Medulla oblongata (tissue), 1 donor: ENCODE measurements around the gene CLIC5.
A peak's percentile ranks its signal among the peaks of the same experiment; 100 is the strongest.
"Not testable (repeated sequence)": the region's sequence is repeated elsewhere in the genome, so short reads cannot be mapped to it uniquely, and the experiment has no call there.

ENCODE experiments used
- DNase-seq: peaks from one replicate; pipeline ENCODE4 v3.0.0-alpha.2; 2015; ENCODE audit errors: extremely low spot score

Gene CLIC5

DNA sequence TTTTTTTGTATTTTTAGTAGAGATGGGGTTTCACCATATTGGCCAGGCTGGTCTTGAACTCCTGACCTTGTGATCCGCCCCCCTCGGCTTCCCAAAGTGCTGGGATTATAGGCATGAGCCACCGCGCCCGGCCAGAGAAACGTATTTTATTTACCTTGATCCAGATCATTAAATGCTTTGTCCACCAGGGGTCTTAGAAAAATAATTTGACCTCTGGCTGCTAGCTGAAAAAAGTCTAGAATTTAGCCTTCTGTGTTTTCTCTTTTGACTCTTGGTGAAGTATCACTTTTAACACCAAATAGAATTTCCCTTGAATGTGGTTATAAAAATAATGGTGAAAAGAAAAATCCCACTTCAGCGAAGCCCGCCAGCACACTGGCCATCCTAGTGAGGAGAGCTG, 89.2 kb downstream of the CLIC5 start:
- DNase-seq, result not testable (repeated sequence)

- DNase-seq, result no peak
Observed at GRCh38 chr6:45924763-45925342, 90.8 kb downstream of the CLIC5 start.

DNA sequence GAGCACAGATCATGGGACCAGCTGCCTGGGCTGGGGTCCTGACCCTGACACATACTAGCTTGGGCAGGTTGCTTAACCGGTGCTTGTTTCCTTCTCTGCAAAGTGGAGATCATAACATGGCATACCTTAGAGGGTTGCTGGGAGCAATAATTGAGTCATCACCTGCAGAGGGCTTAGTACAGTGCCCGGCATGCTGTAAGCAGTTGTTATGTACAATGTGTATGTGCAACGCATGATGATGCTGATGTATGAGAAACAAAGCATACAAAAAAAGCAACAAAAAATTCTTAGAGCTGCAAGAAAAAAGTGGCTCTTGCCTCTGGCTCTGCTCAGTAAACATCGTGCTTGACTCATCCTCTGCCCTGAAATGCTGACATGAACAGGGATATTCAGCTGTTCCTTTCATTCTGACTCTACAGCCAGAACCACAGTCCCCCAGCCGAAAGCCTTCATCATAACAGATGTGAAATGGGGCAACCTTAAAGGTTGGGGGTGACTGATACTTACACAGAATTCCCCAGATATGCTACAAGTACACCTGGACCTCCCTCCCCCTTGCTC, 91.7 kb downstream of the CLIC5 start:
- no peak for DNase-seq

GRCh38 chr6:45922728-45923351, 92.8 kb downstream of the CLIC5 start:
- DNase-seq, result peak; percentile 87

GRCh38 chr6:45921691-45922281, 93.9 kb downstream of the CLIC5 start:
- peak; percentile 25 for DNase-seq

- DNase-seq, result no peak
Observed at GRCh38 chr6:45920819-45921511, 94.7 kb downstream of the CLIC5 start.

GRCh38 chr6:45917439-45917838, 98.2 kb downstream of the CLIC5 start:
- no peak for DNase-seq

DNA sequence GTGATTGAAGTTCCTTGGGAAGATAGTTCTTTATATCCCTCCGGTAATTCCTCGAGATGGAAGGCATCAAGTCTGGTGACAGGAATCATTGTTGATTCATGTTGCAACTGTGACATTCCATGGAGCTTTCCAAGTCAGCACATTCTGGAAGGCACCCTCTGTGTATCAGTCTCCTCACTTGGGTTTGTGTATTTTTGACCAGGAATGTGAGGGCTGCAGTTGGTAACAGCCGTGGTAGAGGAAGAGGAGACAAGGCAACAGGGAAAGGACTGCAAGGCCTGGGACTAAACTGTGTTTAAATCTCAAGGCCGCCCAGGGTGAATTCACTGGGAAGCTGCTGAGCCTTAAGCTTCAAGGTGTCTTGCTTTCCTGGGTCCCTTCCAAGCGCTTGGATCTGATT, 99.0 kb downstream of the CLIC5 start:
- DNase-seq, result no peak

DNA sequence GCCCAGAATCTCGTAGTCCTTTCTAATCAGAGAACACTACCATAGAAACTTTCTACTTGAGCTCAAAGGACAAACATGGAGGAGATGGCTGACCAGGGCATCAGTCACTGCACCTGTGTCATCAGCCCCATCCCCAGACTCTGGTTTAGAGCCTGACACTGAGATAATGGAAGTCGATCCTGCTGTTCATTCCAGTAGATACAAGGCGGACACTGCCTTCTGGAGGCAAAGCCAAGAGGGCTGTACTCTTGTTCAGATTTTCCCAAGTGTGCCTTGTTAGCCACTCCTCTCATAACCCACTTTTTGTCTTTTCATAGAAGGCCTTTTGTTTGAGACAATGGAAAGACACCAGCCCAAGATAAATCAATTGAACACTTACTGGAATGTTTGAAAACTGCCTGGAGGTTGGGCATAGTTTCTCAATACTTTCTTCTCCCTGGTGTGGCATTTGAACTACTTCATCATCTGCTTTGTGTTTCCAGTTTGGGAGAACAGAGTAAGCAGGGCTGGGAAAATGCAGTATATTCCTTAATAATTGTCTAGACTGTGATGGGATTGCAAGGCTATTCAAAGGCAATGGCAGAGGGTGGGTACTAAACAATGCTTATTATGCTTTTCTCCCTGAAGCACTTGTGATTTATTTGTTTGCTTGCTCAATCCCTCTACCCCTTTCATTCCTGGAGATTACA, 99.7 kb downstream of the CLIC5 start:
- no peak for DNase-seq

DNA sequence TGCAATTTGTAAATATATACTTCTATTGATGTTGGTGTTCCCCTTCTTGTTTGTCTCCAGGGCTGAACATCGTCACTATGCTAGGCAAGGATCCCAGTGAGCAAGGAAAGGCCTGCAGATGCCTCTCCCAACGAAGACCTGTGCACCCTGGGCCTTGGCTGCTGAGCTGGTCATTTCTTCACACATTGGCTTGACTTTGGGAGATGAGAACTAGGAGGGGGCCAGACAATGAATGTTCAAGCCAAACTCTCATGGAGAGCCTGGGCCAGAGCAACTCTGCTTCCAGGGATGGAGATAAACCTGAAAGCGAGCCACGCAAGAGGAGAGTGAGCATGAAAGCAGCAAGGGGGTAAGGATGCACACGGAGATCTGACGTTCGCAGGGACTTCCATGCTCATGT, 104.0 kb downstream of the CLIC5 start:
- no peak for DNase-seq

DNA sequence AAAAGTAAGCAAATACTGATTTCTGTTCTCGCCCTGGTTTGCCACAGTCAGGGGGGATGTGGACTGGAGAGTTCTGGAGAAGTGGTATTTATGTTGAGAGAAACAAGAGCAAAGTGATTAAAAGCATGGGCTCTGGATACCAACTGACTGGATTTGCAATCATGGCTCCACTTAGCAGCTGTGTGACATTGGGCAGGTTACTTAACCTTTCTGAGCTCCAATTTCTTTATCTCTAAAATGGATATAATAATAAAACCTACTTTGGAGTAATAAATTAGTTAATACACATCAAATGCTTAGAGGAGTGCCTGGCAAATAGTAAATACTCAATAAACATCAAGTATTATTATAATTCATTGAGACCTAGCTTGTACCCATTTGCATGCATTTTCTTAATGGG, 111.7 kb downstream of the CLIC5 start:
- no peak for DNase-seq

DNA sequence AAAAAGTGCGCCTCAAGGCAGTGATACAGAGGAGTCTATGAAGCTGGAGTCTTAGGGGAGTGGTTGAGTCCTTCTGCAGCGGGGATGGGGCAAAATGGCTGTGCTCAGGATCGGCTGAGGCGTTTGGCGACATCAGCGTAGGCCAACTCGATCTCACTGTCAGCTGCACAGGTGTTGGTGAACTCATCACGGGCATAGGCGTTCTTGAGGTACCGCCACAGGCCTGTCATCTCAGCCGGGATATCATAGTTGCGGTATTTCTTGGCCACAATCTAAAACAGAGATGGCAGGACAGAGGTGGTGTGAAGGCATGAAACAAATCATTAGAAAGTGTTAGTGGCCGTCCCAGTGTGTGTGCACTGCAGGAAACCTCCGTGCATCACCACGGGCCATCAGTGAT, 112.7 kb downstream of the CLIC5 start:
- no peak for DNase-seq

GRCh38 chr6:45901767-45902650, 113.7 kb downstream of the CLIC5 start:
- DNase-seq, result no peak

DNA sequence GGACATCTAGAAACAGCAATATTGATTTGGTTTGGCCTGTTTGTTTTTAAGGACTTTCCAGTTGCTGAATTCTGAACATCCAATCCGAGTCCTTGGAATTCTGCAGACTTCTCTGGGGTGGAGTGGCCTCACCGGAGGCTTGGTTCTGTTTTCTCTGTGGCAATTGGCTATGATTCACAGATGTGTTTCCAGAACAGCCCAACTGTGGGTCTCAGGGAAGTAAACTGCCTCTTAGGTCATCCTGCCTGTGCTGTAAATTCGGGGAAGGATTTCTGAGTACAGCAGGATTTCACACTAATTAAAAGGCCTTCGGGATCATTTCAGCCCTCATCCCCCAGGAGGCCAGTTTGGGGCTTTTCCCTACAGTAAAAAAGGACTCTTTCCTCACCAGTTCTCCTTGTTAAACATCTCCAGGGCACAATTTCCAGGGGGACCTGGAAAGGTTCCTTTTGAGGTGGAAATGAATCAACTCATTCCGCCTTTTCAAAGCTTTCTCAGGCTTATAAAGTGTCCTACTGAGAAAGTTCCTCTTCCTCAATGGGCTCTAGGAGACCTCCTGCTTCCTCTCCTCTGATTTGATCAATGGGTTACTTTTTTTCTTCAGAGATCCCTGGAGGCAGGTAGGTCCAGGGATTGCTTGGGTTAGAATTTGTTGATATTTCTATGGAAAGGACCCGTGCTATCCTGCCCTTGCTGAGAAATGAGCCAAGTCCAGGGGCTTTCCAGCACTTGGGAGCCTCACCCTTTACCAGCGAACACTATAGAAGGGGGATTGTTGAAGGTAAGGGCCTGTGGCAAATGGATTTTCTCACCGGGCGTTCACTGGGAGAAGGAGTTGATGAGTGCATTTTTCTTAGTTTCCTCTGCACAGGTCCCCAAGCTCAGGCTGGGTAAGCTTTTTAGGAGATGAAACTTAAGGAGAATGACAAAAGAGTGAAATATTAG, 114.6 kb downstream of the CLIC5 start:
- DNase-seq, result no peak

GRCh38 chr6:45899683-45899946, 116.0 kb downstream of the CLIC5 start:
- no peak for DNase-seq

DNA sequence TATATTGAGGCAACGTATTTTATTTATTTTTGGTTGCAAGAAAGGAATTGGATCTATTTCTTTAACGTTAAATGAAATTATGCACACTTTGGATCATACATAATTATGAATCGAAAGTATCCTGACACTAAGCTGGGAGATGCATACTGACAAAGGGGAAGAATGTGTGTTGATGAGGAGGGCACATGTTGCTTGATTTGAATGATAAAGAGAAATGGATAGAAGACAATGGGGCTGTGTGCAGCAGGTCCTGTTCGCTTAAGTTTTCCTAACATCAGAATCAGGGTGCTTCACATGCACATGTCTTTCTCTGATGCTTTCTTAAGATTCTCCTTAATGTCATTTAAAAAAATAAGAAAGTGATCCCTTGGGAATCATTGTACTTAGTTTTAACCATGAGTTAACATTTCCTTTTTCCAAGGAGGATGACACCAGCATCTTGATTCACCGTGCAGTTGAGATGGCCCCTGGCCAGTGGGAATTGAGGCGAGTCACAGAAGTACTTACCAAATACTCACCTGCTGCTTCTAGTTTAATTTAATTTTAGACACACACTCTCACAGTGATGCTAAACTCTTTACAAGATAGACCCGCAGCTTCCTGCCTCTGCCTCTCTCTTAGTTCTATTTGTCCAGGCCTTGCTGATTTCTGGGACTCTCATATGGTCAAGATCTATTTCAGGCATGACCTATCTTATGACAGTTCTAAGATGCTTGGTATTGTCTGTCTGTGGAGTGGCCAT, 116.5 kb downstream of the CLIC5 start:
- no peak for DNase-seq

GRCh38 chr6:45896783-45897441, 118.7 kb downstream of the CLIC5 start:
- no peak for DNase-seq

GRCh38 chr6:45895569-45895968, 120.1 kb downstream of the CLIC5 start:
- DNase-seq, result no peak

DNA sequence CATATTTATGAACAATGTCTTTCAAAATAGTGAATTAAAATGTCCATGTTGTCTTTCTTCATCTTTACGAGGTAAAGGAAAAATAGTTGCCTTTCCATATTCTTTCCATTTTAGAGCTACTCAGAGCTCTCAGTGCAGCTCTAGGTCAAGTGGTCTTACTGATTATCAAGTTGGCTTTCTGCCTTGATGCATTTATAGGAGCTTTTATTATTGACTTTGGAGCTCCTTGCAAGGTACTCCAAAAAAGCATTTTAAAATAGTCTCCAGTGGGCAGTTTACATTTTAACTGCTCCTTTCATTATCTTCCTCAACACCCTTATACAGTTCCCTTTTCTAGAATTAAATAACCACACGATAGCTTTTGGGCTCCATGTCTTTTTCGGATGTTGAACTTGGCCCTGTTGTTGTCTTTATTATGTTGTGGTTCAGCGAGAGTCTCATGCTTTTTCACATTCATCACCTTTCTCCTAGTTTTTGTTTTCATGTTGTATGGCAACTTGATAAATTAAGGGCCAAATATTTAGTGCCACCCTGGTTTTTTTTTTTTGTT, 122.9 kb downstream of the CLIC5 start:
- DNase-seq, result no peak
